GM12875 (cell line): Measurements from ENCODE around the gene CFHR1.
"Not testable (repeated sequence)": the region's sequence is repeated elsewhere in the genome, so short reads cannot be mapped to it uniquely, and the experiment has no call there.

Experiments used
- H3K4me3 ChIP-seq: one replicate; pipeline ENCODE4 v1.5.1; 2011; ENCODE audit warnings: low read depth, low read length, control low read depth
- TF ChIP-seq, protein P1 (sequence below): IDR thresholded peaks from 2 replicates; pipeline ENCODE4 v1.5.1; 2011; ENCODE audit warnings: low read depth, mild to moderate bottlenecking, control low read depth, inconsistent platforms, low read length, moderate library complexity, borderline replicate concordance; ENCODE audit not compliant: insufficient read depth

CFHR1 gene

DNA sequence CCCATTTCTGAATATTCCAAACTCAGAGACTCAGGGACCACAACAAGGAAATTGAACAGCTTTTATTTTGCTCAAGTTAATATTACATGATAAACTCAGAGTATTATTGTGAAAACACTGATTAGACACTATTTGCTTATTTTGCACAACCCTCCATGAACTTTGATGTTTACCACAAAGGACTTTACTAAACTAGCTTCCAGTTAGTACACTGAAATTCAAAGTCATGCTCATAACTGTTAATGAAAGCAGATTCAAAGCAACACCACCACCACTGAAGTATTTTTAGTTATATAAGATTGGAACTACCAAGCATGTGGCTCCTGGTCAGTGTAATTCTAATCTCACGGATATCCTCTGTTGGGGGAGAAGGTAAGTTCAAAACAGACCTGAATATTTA is at the start of gene CFHR1:
TSS of gene CFHR1 (plus strand) at position 201 of the 400 bp plus-strand sequence. CDS start at position 315, 114 bp downstream.
- not testable (repeated sequence) for H3K4me3 ChIP-seq

DNA sequence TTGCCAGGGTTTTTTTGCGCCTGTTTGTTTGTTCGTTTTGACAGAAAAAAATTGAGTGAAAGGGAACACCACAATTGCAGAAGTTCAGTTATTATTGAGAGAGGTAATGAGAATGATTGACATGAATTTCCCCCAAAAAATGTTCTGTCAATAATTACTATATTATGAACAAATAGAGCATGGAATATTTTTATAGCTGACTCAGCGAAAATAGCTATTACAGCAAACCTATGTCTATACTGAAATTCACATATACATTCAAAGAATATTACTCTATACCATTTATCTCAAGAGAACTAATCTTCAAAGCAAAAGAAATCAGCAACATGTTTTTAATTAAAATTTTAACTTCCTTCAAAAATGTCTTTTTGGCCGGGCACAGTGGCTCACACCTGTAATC is 49.7 kb upstream of the CFHR1 start:
- not testable (repeated sequence) for H3K4me3 ChIP-seq

GRCh38 chr1:196773713-196774112 is 45.8 kb upstream of the CFHR1 start:
- H3K4me3 ChIP-seq = no peak overlapping the region
- TF ChIP-seq, protein P1, sequence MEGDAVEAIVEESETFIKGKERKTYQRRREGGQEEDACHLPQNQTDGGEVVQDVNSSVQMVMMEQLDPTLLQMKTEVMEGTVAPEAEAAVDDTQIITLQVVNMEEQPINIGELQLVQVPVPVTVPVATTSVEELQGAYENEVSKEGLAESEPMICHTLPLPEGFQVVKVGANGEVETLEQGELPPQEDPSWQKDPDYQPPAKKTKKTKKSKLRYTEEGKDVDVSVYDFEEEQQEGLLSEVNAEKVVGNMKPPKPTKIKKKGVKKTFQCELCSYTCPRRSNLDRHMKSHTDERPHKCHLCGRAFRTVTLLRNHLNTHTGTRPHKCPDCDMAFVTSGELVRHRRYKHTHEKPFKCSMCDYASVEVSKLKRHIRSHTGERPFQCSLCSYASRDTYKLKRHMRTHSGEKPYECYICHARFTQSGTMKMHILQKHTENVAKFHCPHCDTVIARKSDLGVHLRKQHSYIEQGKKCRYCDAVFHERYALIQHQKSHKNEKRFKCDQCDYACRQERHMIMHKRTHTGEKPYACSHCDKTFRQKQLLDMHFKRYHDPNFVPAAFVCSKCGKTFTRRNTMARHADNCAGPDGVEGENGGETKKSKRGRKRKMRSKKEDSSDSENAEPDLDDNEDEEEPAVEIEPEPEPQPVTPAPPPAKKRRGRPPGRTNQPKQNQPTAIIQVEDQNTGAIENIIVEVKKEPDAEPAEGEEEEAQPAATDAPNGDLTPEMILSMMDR = no peak

DNA sequence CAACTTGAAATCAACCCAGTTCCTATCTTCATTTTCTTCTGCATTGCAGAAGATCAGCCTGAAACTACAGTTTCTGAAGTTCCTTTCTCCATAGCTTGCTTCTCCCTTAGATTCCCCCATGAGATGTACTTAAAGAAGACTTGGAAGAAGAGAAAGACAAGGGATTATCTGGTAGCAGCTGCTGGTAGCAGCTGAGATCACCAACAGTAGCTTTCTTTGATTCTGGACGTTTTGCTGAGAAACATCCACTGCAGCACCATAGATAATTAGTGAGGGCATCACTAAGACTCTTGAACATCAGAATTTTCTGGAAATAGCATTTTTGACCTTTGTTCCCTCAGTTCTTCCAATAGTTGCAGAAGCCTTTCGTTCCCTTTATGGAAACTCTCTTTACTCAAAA is 45.4 kb upstream of the CFHR1 start:
- TF ChIP-seq, protein P1 = no peak
- no peak overlapping the region for H3K4me3 ChIP-seq

DNA sequence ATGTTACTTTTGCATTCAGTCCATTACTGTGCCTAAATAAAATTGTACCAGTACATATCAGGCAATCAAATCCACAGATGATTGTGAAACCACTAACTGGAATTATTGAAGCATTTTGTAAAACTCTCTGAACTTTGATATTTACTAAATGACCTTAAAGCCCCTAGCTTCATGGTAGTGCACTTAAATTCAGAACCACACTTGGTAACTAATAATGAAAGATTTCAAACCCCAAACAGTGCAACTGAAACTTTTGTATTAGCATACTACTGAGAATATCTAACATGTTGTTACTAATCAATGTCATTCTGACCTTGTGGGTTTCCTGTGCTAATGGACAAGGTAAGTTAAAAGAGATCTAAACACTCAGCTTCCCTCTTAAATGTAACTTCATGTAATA is 44.9 kb upstream of the CFHR1 start, which contains the start of gene CFHR3:
TSS of gene CFHR3 (plus strand) at position 238 of the 400 bp plus-strand sequence. CDS start at position 285, 47 bp downstream.
- H3K4me3 ChIP-seq = no peak within 1 kb of the TSS
- TF ChIP-seq, protein P1 = no peak

GRCh38 chr1:196777603-196778002 is 41.9 kb upstream of the CFHR1 start:
- H3K4me3 ChIP-seq = no peak overlapping the region
- TF ChIP-seq, protein P1 = no peak

- H3K4me3 ChIP-seq = no peak overlapping the region
- TF ChIP-seq, protein P1 = no peak
Observed at GRCh38 chr1:196779093-196779492, 40.4 kb upstream of the CFHR1 start.

- H3K4me3 ChIP-seq = not testable (repeated sequence)
Observed at GRCh38 chr1:196791252-196791651, 28.3 kb upstream of the CFHR1 start.

DNA sequence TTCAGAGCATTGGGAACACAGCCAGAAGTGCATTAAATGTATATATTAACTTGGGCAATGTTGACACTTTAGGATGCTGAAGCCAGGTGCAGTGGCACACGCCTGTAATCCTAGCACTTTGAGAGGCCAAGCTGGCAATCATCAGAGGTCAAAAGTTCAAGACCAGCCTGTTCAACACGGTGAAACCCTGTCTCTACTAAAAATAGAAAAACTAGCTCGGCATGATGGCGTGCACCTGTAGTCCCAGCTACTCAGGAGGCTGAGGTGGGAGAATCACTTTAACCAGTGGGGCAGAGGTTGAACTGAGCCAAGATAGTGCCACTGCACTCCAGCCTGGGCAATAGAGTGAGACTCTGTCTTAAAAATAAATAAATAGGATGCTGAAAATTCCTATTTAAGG is 25.4 kb upstream of the CFHR1 start:
- not testable (repeated sequence) for H3K4me3 ChIP-seq
